GM21390 (cell line): ENCODE results near the gene MIER1.
A peak's percentile ranks its signal among the peaks of the same experiment; 100 is the strongest.
"Not testable (repeated sequence)": the region's sequence is repeated elsewhere in the genome, so short reads cannot be mapped to it uniquely, and the experiment has no call there.

ENCODE experiments used
- ATAC-seq: cut with Tn5 transposase; IDR thresholded peaks from one replicate; pipeline ENCODE4 v1.9.1; 2021; ENCODE audit not compliant: unreplicated experiment

Gene MIER1

DNA sequence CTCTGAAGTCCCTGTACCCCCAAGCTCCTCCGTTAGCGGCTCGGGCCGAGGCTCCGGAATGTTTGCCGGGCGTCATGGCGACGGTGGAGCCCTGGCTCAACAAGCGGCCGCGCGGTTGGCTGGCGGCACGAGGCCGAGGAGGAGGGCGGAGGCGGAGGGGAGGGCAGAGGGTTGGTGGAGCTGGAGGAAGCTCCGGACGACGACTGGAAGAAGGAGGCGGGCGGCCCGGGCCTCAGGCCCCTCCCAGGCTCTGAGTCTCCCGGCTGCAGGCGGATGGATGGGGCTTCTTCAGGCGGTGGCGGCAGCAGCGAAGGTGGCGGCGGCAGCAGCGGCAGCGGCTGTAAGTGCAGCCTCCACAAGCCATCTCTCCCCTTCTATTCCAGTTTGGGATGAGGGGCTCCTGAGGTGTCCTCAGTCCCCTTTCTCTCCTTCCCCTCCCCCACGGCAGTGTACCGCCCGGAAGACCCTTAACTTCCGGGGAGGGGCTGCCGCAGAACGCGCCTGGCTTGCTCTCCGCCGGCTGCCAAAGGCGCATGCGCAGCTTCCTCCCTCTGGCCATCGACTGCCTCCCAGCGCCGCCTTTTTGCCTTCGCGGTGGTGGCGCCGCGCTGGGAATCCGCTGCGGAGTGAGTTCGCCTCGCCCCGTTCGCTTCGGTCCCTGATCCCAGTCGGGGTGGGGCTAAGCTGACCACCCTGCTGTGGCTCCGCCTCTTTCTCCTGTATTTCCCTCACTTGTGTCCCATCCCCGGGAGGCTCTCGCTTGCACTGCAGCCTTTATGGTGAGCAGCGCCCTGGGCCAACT, at the start of gene MIER1, which contains the start of gene DNAI4:
TSS of gene MIER1 (plus strand) at position 235 of the 802 bp plus-strand sequence. CDS start at position 274, 39 bp downstream.
TSS of gene DNAI4 (minus strand) at position 101 of the 802 bp plus-strand sequence. CDS start at position 76, 25 bp downstream.
- ATAC-seq = peak; percentile 92

DNA sequence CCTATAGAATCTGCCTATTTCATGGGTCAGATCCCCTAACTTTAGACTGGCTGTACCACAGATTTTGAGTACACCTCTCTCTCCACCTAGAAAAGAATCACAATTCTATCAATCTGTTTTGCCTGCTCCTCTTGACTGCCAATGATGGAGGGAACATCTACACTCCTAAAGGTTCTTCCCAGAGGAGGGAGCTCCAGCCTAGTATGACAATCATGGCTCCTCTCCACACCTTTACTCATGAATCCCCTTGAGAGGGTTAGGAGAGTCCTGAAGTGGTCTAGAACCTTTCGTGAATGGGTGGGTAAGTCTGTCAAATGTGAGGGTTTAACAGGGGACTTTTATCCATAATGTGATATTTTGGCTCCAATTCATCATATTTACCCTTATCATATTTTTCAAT, 48.1 kb upstream of the MIER1 start:
- no peak for ATAC-seq

DNA sequence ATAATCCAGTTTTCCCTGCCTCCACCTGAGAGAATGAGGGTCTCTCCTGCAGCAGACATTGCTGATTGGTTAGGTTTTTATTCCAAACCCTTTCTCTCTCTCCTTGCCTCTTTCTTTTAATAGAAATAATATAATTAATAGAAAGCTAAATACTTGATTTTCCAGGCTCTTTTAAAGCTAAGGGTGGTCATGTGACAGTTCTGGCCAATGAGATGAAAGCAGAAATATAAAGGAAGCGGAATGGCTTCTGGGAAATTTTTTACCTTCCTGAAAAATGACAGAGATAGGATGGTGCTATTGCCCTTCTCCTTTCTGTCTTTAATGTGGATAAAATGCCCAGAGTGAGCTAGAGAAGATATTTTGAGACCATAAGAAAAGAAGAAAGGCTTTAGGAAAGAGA, 35.8 kb upstream of the MIER1 start:
- no peak for ATAC-seq

DNA sequence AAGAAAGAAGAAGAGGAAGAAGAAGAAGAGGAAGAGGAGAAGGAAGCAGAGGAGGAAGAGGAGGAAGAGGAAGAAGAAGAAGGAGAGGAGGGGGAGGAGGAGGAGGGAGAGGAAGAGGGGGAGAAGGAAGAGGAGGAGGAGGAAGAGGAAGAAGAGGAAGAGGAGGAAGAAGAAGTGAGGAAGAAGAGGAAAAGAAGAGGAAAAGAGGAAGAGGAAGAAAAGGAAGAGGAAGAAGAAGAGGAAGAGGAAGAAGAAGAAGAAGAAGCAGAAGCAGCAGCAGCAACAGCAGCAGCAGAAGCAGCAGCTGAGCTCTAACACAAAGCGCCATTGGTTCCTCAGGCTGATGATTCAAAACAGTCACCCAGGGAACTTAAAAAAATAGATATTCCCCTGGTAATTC, 34.2 kb upstream of the MIER1 start:
- no peak for ATAC-seq

DNA sequence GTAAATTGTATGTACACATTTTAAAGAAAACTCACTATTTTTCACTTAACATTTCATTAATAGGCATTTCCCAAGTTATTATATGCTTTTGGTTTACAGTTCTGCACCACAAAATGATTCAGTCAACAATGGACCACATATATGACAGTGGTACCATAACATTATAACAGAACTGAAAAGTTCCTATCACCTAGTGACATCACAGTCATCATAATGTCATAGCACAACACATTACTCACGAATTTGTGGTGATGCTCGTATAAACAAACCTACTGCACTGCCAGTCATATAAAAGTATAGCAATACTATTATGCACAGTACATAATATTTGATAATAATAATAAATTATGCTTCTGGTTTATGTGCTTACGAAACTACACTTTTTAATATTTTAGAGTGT, 31.1 kb upstream of the MIER1 start:
- no peak for ATAC-seq

DNA sequence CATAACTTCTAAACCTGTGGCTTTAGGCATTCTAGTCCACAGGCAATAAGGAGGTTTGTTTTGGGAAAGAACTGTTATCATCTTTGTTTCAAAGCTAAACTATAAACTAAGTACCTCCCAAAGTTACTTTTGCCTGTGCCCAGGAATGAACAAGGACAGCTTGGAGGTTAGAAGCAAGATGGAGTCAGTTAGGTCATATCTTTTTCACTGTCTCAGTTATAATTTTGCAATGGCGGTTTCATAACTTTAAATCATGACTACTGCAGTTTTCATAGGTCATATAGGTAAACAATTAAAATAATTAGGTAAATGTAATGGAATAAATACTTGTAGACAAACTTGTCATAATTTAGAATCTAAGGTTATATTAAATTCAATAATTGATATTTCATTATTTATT, 9.6 kb upstream of the MIER1 start:
- ATAC-seq = not testable (repeated sequence)

DNA sequence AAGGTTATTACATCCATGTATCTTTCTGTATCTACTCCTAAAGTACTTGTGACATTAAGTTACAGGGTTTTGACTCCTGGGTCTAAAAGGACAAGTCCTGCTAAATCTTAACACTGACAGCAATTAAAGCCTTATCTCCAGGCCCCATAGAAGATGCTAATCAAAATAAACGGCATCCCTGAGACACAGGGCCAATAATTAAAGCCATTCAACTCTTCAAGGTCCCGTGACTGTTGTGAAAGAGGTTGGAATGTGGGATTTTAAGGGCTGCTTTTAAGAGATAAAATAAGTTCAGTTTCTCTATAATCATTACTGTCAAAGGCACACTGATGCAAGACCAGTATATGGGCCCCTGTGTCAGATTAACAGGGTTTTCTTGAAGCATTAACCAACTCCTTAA, 8.5 kb upstream of the MIER1 start:
- no peak for ATAC-seq

DNA sequence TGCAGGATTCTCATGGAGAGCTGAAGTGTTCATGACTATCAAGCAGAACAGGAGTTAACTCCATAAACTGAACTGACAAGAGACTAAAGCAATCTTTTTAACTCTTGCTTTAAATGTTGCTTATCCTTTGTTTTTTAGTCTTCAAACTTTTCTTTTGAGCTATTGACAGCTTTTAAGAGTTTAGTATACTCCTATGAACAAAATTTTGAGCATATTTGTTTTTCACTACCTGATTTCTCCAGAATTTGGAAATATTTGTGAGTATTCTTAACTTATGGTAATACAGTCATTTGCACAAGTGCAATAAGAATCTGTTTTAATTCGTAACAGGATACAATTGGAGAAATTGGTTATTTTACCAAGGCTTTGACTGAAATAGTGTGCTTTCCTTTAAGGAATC, 7.3 kb upstream of the MIER1 start:
- no peak for ATAC-seq

DNA sequence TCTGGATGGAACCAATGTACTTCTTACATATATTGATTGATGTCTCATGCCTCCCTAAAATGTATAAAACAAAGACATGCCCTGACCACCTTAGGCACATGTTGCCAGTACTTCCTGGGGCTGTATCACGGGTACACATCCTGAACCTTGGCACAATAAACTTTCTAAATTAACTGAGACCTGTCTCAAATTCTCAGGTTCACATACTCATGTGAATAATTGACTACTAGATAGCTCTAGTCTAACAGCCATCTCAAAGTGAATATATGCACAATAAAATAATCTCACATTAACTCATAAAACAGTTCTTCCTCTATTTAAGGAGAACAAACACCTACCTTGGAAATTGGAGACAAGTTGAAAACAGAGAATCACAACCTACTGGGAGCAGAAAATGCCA, 5.7 kb upstream of the MIER1 start:
- no peak for ATAC-seq

DNA sequence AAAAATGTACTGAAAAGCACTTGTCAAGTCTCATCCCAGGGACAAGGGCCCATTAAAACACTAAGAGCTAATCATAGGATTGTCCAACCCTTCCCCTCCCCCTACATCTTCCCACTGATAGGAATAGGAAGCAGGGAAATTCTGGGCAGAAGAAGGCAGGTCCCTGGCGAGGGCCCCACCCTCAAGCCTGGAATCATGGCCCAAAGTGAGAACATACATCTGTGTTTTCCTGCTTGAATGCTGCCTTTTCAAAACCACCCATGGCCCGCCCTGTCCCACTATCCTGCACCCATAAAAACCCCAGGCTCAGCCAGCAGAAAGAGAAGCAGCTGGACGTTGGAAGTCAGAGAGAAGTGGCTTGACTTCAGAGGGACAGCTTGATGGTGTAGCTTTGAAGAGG, 5.0 kb upstream of the MIER1 start:
- no peak for ATAC-seq

DNA sequence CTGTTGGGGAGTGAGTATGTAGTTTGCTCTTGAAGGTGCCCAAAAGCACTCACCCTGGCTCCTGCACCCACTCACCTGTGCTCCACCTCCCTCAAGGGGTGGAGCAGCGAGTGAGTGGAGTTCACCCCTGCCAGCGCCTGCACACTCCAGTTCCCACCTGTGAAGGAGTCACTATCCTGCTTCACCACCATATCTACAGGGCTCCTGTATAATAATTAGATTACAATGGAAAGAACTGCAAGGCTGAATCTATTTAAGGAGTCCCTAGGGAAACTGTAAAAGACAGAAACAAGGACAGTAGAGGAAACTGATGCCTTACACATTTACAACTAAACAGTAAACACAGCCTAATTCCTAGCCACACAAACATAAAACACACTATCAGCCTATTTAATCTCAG, 4.2 kb upstream of the MIER1 start:
- ATAC-seq = no peak

DNA sequence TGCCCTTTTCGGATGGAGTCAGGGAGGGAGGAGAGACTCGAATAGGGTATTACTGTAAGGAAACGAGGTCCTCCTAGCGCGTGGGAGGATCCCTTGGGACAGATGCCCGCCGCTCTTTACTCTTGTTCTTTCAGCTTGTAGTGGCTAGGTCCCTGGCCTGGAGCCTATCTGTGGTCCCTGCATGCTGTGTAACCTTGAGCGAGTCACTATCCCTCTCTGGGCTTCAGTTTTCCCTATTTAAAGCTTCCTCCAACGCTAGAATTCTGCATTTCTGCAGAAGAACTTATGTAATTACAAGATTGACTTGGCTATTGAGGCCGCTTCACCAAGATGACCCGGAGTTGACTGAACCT, 744 bp downstream of the MIER1 start:
- ATAC-seq = no peak

DNA sequence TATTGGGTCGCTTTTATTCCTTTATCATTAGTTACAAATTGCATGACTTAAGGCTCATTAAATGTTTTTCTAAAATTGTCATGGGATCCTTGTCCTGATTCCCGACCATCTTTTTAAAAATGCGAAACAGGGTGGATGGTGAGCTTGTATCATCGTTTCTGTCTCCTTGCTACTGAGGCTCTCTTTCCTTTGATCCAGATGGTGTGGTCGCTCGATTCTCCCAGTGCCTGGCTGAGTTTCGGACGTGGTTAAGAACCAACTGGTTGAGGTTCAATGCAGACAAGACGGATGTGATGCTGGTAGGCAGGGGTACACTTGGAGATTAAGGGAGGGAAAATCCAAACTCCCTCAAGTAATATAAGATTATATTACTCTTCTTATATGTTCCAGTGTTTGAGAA, 1.2 kb downstream of the MIER1 start:
- ATAC-seq = no peak

DNA sequence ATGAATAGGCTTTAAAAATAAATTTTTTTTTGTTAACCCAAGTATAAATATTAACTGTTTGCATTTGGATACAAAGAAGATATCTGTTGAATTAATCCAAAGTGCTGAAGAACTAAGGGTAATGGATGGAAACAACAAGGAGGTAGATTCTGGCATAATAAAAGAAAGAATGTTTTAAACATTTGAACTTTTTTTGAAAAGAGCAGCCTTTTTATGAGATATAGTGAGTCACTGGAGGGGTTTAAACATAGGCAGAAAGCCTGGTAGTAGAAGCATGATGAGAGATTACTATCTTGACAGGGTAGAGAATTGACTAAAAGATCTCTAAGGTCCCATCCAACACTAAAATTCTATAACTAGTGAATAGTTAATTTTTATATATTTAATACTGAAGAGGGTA, 2.7 kb downstream of the MIER1 start:
- no peak for ATAC-seq

DNA sequence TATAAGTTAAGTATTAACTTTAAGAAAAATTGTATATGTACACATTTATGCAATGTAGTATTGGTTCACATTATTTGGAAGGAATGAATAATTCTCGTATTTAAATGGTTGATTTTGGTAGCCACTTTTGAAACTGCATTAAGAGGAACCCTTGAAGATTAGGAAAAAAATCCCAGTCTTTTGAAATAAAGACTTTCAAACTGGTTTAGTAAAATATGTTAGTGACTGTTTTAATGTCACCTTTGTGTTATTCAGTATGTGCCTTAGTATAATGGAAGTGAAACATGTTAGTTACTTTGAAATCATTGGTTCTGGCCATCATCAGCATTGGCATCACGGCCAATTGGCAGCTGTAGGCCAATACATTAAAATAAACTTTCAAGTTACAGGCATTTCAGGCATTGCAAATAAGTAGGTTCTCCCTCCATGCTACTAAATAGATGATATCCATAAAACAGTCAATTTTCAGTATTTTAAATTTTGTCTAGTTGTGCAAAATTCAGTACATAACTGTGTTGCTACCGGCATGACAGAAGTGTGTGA, 4.4 kb downstream of the MIER1 start:
- ATAC-seq = no peak

DNA sequence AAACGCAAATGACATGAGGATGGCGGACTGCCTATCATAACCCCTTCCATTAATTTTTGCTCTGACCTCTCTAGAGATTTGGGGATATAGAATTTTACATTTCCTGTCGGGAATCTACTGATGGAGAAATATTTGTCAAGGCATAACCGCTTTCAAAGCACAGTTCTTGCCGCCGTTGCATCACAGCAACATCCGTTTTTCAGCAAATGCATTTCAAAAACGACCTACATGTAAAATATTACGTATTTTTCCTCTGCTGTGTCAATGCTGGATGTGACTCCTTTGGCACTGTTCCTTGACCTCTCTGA, 4.9 kb downstream of the MIER1 start:
- no peak for ATAC-seq

DNA sequence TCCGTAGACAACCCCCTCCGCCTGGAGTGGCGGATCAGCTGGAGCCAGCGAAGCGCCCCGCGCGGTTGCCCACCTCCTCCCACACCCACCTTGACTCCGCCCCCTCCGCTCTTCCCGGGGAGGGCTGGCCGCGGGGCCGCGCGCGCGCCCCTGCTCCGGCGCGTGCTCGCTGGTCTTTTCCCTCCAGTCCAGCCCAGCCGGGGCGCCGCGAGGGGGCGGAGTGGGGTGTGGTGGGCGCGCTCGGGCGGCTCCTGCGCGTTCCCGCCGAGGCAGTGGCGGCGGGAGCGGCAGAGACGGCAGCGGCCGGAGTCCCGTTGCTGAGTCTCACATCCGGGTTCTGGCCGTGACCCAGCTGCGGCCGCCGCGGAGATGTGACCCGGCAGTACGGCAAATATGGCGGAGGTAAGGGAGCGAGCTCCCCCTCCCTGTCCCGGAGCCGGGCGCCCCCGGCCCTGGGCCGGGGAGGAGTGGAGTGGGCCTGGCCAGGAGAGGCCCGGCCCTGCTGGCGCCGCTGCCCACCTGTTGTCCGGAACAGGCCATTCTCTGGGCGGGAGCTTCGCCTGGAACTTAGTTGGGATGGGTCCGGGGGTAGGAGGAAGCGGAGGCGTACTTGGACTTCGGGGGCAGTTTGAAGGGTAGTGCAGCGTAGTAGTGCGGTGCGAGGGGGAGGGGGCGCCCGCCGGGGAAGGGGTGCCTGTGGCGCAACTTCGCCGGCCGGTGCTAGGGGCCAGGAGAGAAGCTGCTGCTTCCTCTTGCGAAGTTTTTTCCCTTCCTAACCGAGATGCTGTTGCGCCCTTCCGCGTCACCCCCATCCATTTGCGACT, 5.4 kb downstream of the MIER1 start:
- ATAC-seq = peak; percentile 65

DNA sequence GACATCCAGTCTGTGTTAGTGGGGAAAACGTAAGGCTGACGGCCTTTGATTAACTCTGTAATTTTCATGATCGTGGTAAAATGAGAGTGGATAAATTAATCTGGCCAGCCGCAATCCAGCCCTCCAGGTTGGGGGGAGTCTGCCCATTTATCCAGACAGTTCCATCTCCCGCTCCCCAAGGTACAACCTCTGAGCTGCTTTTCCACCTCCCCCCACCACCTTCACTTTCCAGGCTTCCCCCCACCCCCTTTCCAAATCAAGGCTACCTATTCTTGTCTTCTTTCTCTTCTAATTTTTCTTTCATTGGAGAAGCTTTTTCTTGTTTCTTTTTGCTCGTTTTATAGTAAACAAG, 6.0 kb downstream of the MIER1 start:
- ATAC-seq = peak; percentile 0

DNA sequence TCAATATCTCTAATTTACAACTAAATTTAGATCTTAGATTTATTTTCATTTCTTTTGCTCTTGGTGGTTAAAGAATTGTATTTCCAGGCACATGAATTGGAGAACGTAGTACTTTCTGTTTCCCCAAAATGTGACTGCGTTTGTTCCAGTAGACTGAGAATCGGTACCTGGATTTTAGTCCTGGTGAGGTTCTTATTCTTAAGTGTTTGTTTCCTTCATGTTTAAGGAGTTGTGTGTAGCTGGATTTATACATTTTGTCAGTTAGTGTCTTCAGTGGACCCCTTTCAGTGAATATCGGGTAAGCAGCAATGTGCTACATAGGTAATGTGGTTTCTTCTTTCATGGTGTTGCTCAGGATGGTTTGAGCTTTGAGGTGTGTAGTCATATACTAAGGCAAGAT, 6.8 kb downstream of the MIER1 start:
- no peak for ATAC-seq

DNA sequence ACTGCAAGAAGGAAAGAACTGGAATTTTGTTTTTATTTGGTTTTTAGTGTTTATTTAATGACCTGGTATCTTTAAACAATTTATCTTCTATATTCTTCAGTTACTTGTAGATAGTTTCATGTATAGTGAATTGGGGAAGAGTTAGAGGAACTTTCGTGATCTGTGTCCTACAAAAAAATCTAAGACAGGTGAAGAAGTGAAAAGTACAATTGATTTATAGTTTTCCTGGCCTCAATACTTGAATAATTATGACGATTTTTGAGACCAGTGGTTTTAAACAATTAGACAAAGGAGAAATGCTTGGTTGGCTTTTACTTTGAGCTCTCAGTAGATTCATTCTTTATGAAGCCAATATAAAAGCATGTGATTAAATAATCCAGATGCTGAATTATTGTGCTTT, 7.5 kb downstream of the MIER1 start:
- no peak for ATAC-seq

DNA sequence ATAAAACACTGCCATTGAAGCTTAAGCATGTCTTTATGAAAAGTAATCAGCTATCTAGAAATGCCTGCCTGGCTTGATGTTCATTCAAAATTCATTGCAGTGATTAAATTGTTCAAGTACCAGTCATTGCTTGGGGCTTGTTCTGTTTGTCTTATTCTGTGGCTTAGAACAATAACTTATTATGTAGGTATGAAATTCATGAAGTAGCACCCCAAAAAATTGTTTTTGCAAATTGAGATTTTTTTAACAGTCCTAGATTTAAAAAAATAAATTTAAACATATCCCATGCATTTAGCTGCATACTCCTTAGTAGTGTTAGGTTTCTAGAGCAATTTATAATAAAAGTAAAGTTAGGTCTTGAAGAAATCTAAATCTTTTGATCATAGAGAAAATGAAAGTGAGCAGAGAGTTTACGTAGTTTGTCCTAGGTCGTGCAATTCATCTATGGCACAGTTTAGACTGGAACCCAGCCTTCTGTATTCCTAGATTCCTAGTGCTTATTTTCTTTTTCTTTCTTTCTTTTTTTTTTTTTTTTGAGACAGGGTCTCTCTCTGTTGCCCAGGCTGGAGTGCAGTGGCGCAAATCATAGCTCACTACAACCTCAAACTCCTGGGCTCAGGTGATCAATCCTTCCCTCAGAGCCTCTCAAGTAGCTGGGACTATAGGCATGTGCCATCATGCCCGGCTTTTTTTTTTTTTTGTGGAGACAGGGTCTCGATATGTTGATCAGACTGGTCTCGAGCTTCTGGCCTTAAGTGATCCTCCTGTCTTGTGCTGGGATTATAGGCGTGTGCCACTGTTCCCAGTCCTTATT, 9.3 kb downstream of the MIER1 start:
- ATAC-seq = no peak
